Heart left ventricle (tissue), 16 donors: Measurements from ENCODE around the gene PPP3R1. TPM values are rescaled to one million over a fixed set of nuclear protein-coding genes. Genes with fewer than 3 reads are reported as not detected.

Experiments
- ATAC-seq, 4 donors: fragments of 200-7000 bp; cut with Tn5 transposase; one replicate each; pipeline ENCODE4 v1.9.1; 2020 to 2022; ENCODE audit warnings: moderate library complexity in 4 of 4, mild to moderate bottlenecking in 3 of 4, moderate number of reproducible peaks in 1 of 4
- DNase-seq, 5 donors: peaks; one replicate each; pipeline ENCODE4 v3.0.0-alpha.2; 2020
- H3K27ac ChIP-seq, 12 donors: fragments of 200-600 bp; sonication (generic) in 4 of 12; one replicate each; pipeline versions ENCODE4 v1.5.0 to v1.8.0; 2016 to 2022; ENCODE audit warnings: mild to moderate bottlenecking in 2 of 12
- H3K27me3 ChIP-seq, 9 donors: fragments of 200-600 bp; sonication (generic) in 2 of 9; one replicate each; pipeline versions ENCODE4 v1.5.1 to v1.8.0; 2016 to 2022; ENCODE audit warnings: mild to moderate bottlenecking in 3 of 9
- H3K36me3 ChIP-seq, 9 donors: fragments of 200-600 bp; sonication (generic) in 2 of 9; one replicate each; pipeline versions ENCODE4 v1.5.0 to v1.8.0; 2018 to 2022; ENCODE audit warnings: mild to moderate bottlenecking in 2 of 9
- H3K4me1 ChIP-seq, 12 donors: fragments of 200-600 bp; sonication (generic) in 4 of 12; one replicate each; pipeline versions ENCODE4 v1.5.0 to v1.8.0; 2016 to 2022; ENCODE audit warnings: mild to moderate bottlenecking in 3 of 12
- H3K4me3 ChIP-seq, 12 donors: fragments of 200-600 bp; sonication (generic) in 4 of 12; one replicate each; pipeline versions ENCODE4 v1.5.0 to v1.8.0; 2017 to 2022; ENCODE audit warnings: mild to moderate bottlenecking in 9 of 12, moderate library complexity in 4 of 12
- H3K9me3 ChIP-seq, 12 donors: fragments of 200-600 bp; sonication (generic) in 4 of 12; one replicate each; pipeline versions ENCODE4 v1.5.0 to v1.8.0; 2016 to 2022; ENCODE audit warnings: mild to moderate bottlenecking in 1 of 12
- CTCF ChIP-seq, 12 donors: fragments of 200-600 bp; sonication (generic) in 4 of 12; IDR thresholded peaks; one replicate each; pipeline versions ENCODE4 v1.5.0 to v1.8.0; 2018 to 2022; ENCODE audit warnings: antibody characterized with exemption in 12 of 12, mild to moderate bottlenecking in 5 of 12
- POLR2A ChIP-seq, 2 donors: fragments of 450-650 bp; IDR thresholded peaks; one replicate each; pipeline ENCODE4 v1.6.1; 2017; ENCODE audit warnings: antibody characterized with exemption in 2 of 2, mild to moderate bottlenecking in 2 of 2, moderate library complexity in 2 of 2
- WGBS, 4 donors: extraction: QIAGEN DNeasy Blood & Tissue Kit in 2 of 4; methylation state at CpG; one replicate each; pipeline versions ENCODE4 v1.1.5 to v1.1.7; 2013 to 2018; 5-methylcytosine and 5-hydroxymethylcytosine counted together
- intact Hi-C, 10 donors: fragments of 100-400 bp; cut with DNase I; formaldehyde crosslinking; loops; one replicate each; pipeline versions ENCODE4 v1.11.1 to v1.14.2; 2022
- polyA plus RNA-seq, 2 donors: library from polyadenylated mRNA; stranded (reverse); fragments of 200-250 nt; gene quantifications; one replicate each; pipeline ENCODE4 v1.2.3, GENCODE V29; 2013
- total RNA-seq, 9 donors: library from RNA; depleted of rRNA in 2 of 9; stranded (reverse); fragments of >200 nt in 2 of 9; fragmentation: NEBNext Ultra II Directional in 3 of 9; extraction: Animal tissue kit (Norgen Biotek cat#: 25700) in 3 of 9; gene quantifications; one replicate each; pipeline versions ENCODE4 v1.1.0 to v1.2.4, GENCODE V29; 2016 to 2023
- donor health status: ischemic (EF 13 %, LVEDD 7.1; RV severe dilation, severe dysfunction).
- donor health status: healthy with polysubstance abuse.
- donor health status: DM: no; HTN: yes; CAD: no.
- donor health status: DM: no; HTN: no; CAD: no.
- donor health status: ischemic (EF 25% LVEDD 6.9; RV normal size, moderate dysfunction).
- donor health status: ischemic (EF 25% LVEDD 5.7; RV mildly dilated, moderate dysfunction).
- donor health status: healthy.
- donor health status: DM: yes; HTN: yes; CAD: no.
- donor health status: ischemic (EF 35%, LVEDD 5.7; RV mildly dilated, moderate dysfunction).
- donor health status: nonischemic (EF 11% LVEDD 7.7; RV severe dilation, severe dysfunction).
- donor health status: DM: yes; HTN: yes; CAD: no.
- donor health status: PGD.
- donor health status: ischemic (EF 29% LVEDD 5.4; RV normal size, mild dysfunction).
- donor health status: nonischemic (EF 23%, LVEDD 6.1; RV moderate dilation, normal function).

Gene PPP3R1
- total and polyA plus RNA-seq, 11 donors = 13.4 to 50.9 (median 35.1) TPM

GRCh38 chr2:68251855-68252399 is 405 bp downstream of the PPP3R1 start:
- Histone ChIP-seq H3K9me3 (no peaks in the 10 kb centered on the region), H3K4me1 (peaks cover 9 to 71% (median 48%) of the 10 kb centered on the region in 12 donors), H3K4me3 (peak overlapping the region; percentile 45 to 93 (median 80)), H3K27me3 (no peaks in the 10 kb centered on the region), H3K36me3 (peaks cover 0 to 5% (median 0%) of the 10 kb centered on the region in 9 donors), H3K27ac (peak overlapping the region; percentile 89 to 97 (median 94))
- 1% methylated on average over 38 to 78 of the region's 78 CpGs for WGBS, 4 donors
- ATAC-seq = peak in 2 of 4 donors; percentile 1 to 2
- intact Hi-C loops = loop anchor here in 9 of 10 donors (1.0 to 10.0 kb wide), 12 partner anchors 31 to 190 kb away; partner anchors contain the start of genes PNO1 (in 8 of the 9), C1D (in 1 of the 9) and CNRIP1 (in 1 of the 9)
- DNase-seq = peak; percentile 33 to 74 (median 43)
- no peak for TF ChIP-seq CTCF (IDR thresholded peaks at IDR 0.05)
- no peak for TF ChIP-seq POLR2A (IDR thresholded peaks at IDR 0.05)

GRCh38 chr2:68251187-68251854 is 1.0 kb downstream of the PPP3R1 start:
- intact Hi-C loops = loop anchor here in 9 of 10 donors (1.0 to 10.0 kb wide), 10 partner anchors 36 to 189 kb away; partner anchors contain the start of genes PNO1 (in 7 of the 9) and C1D (in 1 of the 9)
- Histone ChIP-seq H3K9me3 (no peaks in the 10 kb centered on the region), H3K27ac (peak overlapping the region; percentile 89 to 97 (median 94)), H3K4me1 (peaks cover 9 to 73% (median 53%) of the 10 kb centered on the region in 12 donors), H3K27me3 (no peaks in the 10 kb centered on the region), H3K36me3 (peaks cover 0 to 5% (median 0%) of the 10 kb centered on the region in 9 donors), H3K4me3 (peak overlapping the region; percentile 45 to 93 (median 80))
- ATAC-seq = peak; percentile 53 to 69 (median 61)
- peak; percentile 71 to 79 (median 75) for DNase-seq
- WGBS, 4 donors = 0% methylated on average over 28 to 41 of the region's 41 CpGs
- TF ChIP-seq POLR2A (IDR thresholded peaks at IDR 0.05) (no peak), CTCF (IDR thresholded peaks at IDR 0.05) (peak; percentile 47 to 78 (median 68))

- peaks cover 9 to 73% (median 53%) of the 10 kb centered on the region in 12 donors for H3K4me1 ChIP-seq
- intact Hi-C loops = loop anchor here in 9 of 10 donors (1.0 to 10.0 kb wide), 10 partner anchors 37 to 188 kb away; partner anchors contain the start of genes PNO1 (in 7 of the 9) and C1D (in 1 of the 9)
- H3K27me3 ChIP-seq = no peaks in the 10 kb centered on the region
- peaks cover 0 to 5% (median 0%) of the 10 kb centered on the region in 9 donors for H3K36me3 ChIP-seq
- DNase-seq = peak in 1 of 5 donors; percentile 66
- peak overlapping the region; percentile 89 to 97 (median 94) for H3K27ac ChIP-seq
- no peak for ATAC-seq
- TF ChIP-seq CTCF (IDR thresholded peaks at IDR 0.05) = no peak
- TF ChIP-seq POLR2A (IDR thresholded peaks at IDR 0.05) = no peak
- H3K9me3 ChIP-seq = no peaks in the 10 kb centered on the region
- peak overlapping the region; percentile 45 to 93 (median 80) for H3K4me3 ChIP-seq
- WGBS, 4 donors = 6 to 7% (median 6%) methylated on average over 15 of the region's 15 CpGs
Observed at GRCh38 chr2:68250652-68251186, 1.6 kb downstream of the PPP3R1 start.
